HepG2 (cell line): ENCODE measurements around the gene MTFR1L. TPM values are rescaled to one million over a fixed set of nuclear protein-coding genes. Genes with fewer than 3 reads are reported as not detected.

Source experiments
- ATAC-seq: fragments of 200-7000 bp; cut with Tn5 transposase; 3 replicates; pipeline ENCODE4 v1.9.1; 2020; ENCODE audit warnings: mild to moderate bottlenecking, moderate library complexity
- BruUV-seq: library from RNA; stranded (reverse); fragments of 400-500 nt; replicated peaks from 2 replicates; lab custom pipeline; 2021; lab: Mats Ljungman, UMichigan
- CTCF ChIA-PET: fragments of 300-600 bp; formaldehyde crosslinking; extraction: SDS; loops from one replicate; lab custom pipeline; 2021; ENCODE audit warnings: low total read pairs, inconsistent platforms, low intra/inter-chr PET ratio; lab: Yijun Ruan, JAX
- POLR2A ChIA-PET: fragments of 350-600 bp; sonication (Branson Sonifier 250); formaldehyde crosslinking; loops from one replicate; lab custom pipeline; 2020; ENCODE audit warnings: antibody characterized with exemption, inconsistent platforms; lab: Yijun Ruan, JAX
- DNase-seq: peaks from one replicate; pipeline ENCODE4 v3.0.0-alpha.2; 2015; ENCODE audit warnings: low spot score
- FAIRE-seq: peaks from 3 replicates; lab custom pipeline; 2011; peaks lifted over from hg19 to GRCh38; lab: Jason Lieb, UNC
- H2AFZ ChIP-seq: one replicate; pipeline ENCODE4 v1.6.1; 2011; ENCODE audit warnings: low read length, inconsistent platforms
- H3K27ac ChIP-seq: fragments of 300-600 bp; 3 replicates; pipeline ENCODE4 v1.8.0; 2011; ENCODE audit warnings: mixed run types, mild to moderate bottlenecking, mixed read lengths, low read length, inconsistent platforms; ENCODE audit not compliant: insufficient read depth; ENCODE audit errors: extremely low read length
- H3K27me3 ChIP-seq, 2 experiments: fragments of 200-600 bp in 1 of 2; 2 replicates in 1 of 2; 3 replicates in 1 of 2; pipeline versions ENCODE4 v1.6.0 to v1.8.0; 2011; ENCODE audit warnings: low read length in 2 of 2, mild to moderate bottlenecking in 2 of 2, moderate library complexity in 2 of 2, inconsistent platforms in 1 of 2; ENCODE audit not compliant: insufficient read depth in 2 of 2, control insufficient read depth in 1 of 2
- H3K36me3 ChIP-seq, 2 experiments: fragments of 200-600 bp in 1 of 2; replicated peaks in 1 of 2; 2 replicates in 1 of 2; 3 replicates in 1 of 2; pipeline versions ENCODE4 v1.5.1 to v1.8.0; 2011; ENCODE audit warnings: low read length in 2 of 2, inconsistent platforms in 1 of 2; ENCODE audit not compliant: insufficient read depth in 2 of 2, control insufficient read depth in 1 of 2
- H3K4me1 ChIP-seq: 2 replicates; pipeline ENCODE4 v1.5.1; 2012; ENCODE audit warnings: low read length, inconsistent platforms; ENCODE audit not compliant: insufficient read depth
- H3K4me2 ChIP-seq: 2 replicates; pipeline ENCODE4 v1.6.0; 2011; ENCODE audit warnings: low read depth, low read length, inconsistent platforms
- H3K4me3 ChIP-seq, 3 experiments: fragments of 200-600 bp in 1 of 3; sonication (generic), shearing (Covaris generic) in 1 of 3; replicated peaks in 1 of 3; 2 replicates each; pipeline ENCODE4 v1.5.1; 2011 to 2016; ENCODE audit warnings: low read length in 3 of 3, inconsistent platforms in 2 of 3, low read depth in 2 of 3, mild to moderate bottlenecking in 2 of 3, control low read depth in 1 of 3, mixed read lengths in 1 of 3; ENCODE audit not compliant: insufficient read depth in 1 of 3
- H3K79me2 ChIP-seq: one replicate; pipeline ENCODE4 v1.6.1; 2011; ENCODE audit warnings: low read length, inconsistent platforms; ENCODE audit not compliant: insufficient read depth
- H3K9ac ChIP-seq: 2 replicates; pipeline ENCODE4 v1.6.0; 2011; ENCODE audit warnings: mild to moderate bottlenecking, low read depth, low read length, inconsistent platforms; ENCODE audit not compliant: insufficient read depth
- H3K9me3 ChIP-seq: 2 replicates; pipeline ENCODE4 v1.5.1; 2012; ENCODE audit warnings: mild to moderate bottlenecking, low read length
- H4K20me1 ChIP-seq: 2 replicates; pipeline ENCODE4 v1.6.0; 2011; ENCODE audit warnings: inconsistent platforms, mild to moderate bottlenecking, low read length, moderate library complexity; ENCODE audit not compliant: insufficient read depth
- ADNP ChIP-seq: sonication (generic); formaldehyde crosslinking; IDR thresholded peaks from 2 replicates; pipeline ENCODE4 v1.4.0; 2020; ENCODE audit warnings: missing genetic modification reagents
- ATRX ChIP-seq: sonication (generic); formaldehyde crosslinking; IDR thresholded peaks from 2 replicates; pipeline ENCODE4 v1.4.0; 2020; ENCODE audit warnings: missing genetic modification reagents, borderline replicate concordance
- CBFB ChIP-seq: sonication (generic); formaldehyde crosslinking; IDR thresholded peaks from 2 replicates; pipeline ENCODE4 v1.4.0; 2020; ENCODE audit warnings: missing genetic modification reagents
- RARA ChIP-seq: IDR thresholded peaks from 2 replicates; pipeline ENCODE4 v1.6.1; 2016; ENCODE audit warnings: missing genetic modification reagents, missing compliant biosample characterization
- SALL1 ChIP-seq: sonication (generic); formaldehyde crosslinking; IDR thresholded peaks from 2 replicates; pipeline ENCODE4 v1.8.0; 2022; ENCODE audit warnings: mild to moderate bottlenecking, missing genetic modification reagents
- SOX13 ChIP-seq, 3 experiments: fragments of 450-650 bp in 1 of 3; sonication (generic) in 1 of 3; formaldehyde crosslinking in 1 of 3; IDR thresholded peaks in 2 of 3; conservative IDR thresholded peaks in 1 of 3; 2 replicates each; pipeline versions ENCODE4 v1.5.0 to v1.6.1; 2016 to 2020; ENCODE audit warnings: antibody characterized with exemption in 1 of 3, mild to moderate bottlenecking in 1 of 3, missing compliant biosample characterization in 1 of 3, missing genetic modification reagents in 1 of 3, moderate library complexity in 1 of 3
- ZNF510 ChIP-seq: sonication (generic); formaldehyde crosslinking; IDR thresholded peaks from 2 replicates; pipeline ENCODE4 v1.4.0; 2020; ENCODE audit warnings: low read depth, mild to moderate bottlenecking, missing genetic modification reagents
- WGBS: methylation state at CpG from one replicate; pipeline ENCODE4 v1.1.6; 2017; ENCODE audit warnings: low lambda C conversion rate; 5-methylcytosine and 5-hydroxymethylcytosine counted together
- in situ Hi-C: cut with HindIII; loops from 2 replicates; pipeline ENCODE4 v1.10.0; 2017; ENCODE audit warnings: low pct_unique_long_range_greater_than_20kb; ENCODE audit not compliant: extremely low pct_ligation_motif_present
- intact Hi-C: fragments of 100-400 bp; cut with micrococcal nuclease; formaldehyde crosslinking; loops from one replicate; pipeline ENCODE4 v1.10.0; 2022; ENCODE audit not compliant: unreplicated experiment
- polyA plus RNA-seq, 8 experiments: library from polyadenylated mRNA; depleted of rRNA in 3 of 8; stranded (reverse) in 7 of 8; unstranded in 1 of 8; fragments of >200 nt; fragmentation: Illumina TruSeq in 4 of 8; extraction: Trizol in 4 of 8; gene quantifications; 2 replicates each; pipeline versions ENCODE4 v1.2.1 to v1.2.3, GENCODE V29; 2011 to 2016; ENCODE audit warnings: low read depth in 4 of 8, missing spikeins in 1 of 8, mixed read lengths in 1 of 8; ENCODE audit not compliant: insufficient read depth in 1 of 8
- total RNA-seq, 5 experiments: library from RNA; depleted of rRNA; stranded (reverse); fragments of >200 nt; fragmentation: Illumina TruSeq; extraction: Trizol; gene quantifications; 2 replicates each; pipeline ENCODE4 v1.2.3, GENCODE V29; 2016; ENCODE audit warnings: low read depth in 1 of 5
- TF ChIP-seq, protein P1 (sequence below): IDR thresholded peaks from 2 replicates; pipeline ENCODE4 v1.6.1; 2016; ENCODE audit warnings: mild to moderate bottlenecking, missing biosample characterization, missing genetic modification reagents
- TF ChIP-seq, protein P2 (sequence below): sonication (generic); formaldehyde crosslinking; IDR thresholded peaks from 2 replicates; pipeline ENCODE4 v1.5.1; 2020; ENCODE audit warnings: mild to moderate bottlenecking, missing genetic modification reagents, borderline replicate concordance
- TF ChIP-seq, protein P3 (sequence below): sonication (generic); formaldehyde crosslinking; IDR thresholded peaks from 2 replicates; pipeline ENCODE4 v1.4.0; 2020; ENCODE audit warnings: mild to moderate bottlenecking, missing genetic modification reagents
- TF ChIP-seq, protein P4 (sequence below): sonication (generic); formaldehyde crosslinking; IDR thresholded peaks from 2 replicates; pipeline ENCODE4 v1.5.1; 2020; ENCODE audit warnings: mild to moderate bottlenecking, moderate library complexity, missing genetic modification reagents
- TF ChIP-seq, protein P5 (sequence below): sonication (generic); formaldehyde crosslinking; IDR thresholded peaks from 2 replicates; pipeline ENCODE4 v1.4.0; 2020; ENCODE audit warnings: missing genetic modification reagents, low read depth, mild to moderate bottlenecking, borderline replicate concordance
- TF ChIP-seq, protein P6 (sequence below): sonication (generic); formaldehyde crosslinking; IDR thresholded peaks from 2 replicates; pipeline ENCODE4 v1.5.1; 2020; ENCODE audit warnings: missing genetic modification reagents, mild to moderate bottlenecking, borderline replicate concordance

The MTFR1L gene
- total and polyA plus RNA-seq, 2 of the 13 experiments (the other 11 are each of a cell fraction or from before 2014, with no cell fraction given), result 38.0 to 55.7 TPM

DNA sequence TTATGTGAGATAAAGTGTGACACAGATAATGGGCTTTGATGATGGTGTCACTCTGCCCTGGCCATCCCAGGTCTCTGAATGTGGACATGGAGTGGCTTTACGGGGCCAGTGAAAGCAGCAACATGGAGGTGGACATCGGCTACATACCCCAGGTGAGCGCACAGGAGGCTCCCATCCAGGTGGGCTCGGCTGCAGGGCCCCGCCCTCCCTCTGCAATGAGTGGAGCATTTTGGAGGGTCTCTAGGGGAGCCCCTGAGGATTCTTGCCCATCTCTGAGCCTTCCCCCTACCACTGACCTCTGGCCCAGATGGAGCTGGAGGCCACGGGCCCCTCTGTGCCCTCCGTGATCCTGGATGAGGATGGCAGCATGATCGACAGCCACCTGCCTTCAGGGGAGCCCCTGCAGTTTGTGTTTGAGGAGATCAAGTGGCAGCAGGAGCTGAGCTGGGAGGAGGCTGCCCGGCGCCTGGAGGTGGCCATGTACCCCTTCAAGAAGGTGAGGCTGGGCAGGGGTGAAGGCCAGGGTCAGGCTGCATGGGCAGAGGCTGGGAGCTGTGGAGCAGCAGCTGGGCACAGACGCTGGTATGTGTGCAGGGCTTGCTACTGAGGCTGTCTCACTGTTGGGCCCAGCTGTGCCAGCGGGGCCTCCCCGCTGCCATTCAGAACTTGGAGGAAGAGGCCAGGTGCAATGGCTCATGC lies 8.2 kb upstream of the MTFR1L start:
- WGBS, result 97% methylated on average over 4 of the region's 13 CpGs
- Histone ChIP-seq H3K4me2 (no peak overlapping the region), H3K9me3 (no peaks in the 10 kb centered on the region), H3K4me3 (no peak overlapping the region), H3K27me3 (no peaks in the 10 kb centered on the region), H3K4me1 (no peaks in the 10 kb centered on the region), H2AFZ (no peak overlapping the region), H3K27ac (no peak overlapping the region), H4K20me1 (no peaks in the 10 kb centered on the region), H3K9ac (no peak overlapping the region), H3K79me2 (no peaks in the 10 kb centered on the region), H3K36me3 (no peaks in the 10 kb centered on the region)
- FAIRE-seq (no peak), ATAC-seq (no peak), DNase-seq (no peak)
- CTCF ChIA-PET, result interaction anchor here (1.2 to 2.2 kb wide), 3 partner anchors 15 to 308 kb away, joined by 3 to 9 read pairs (median 5); no protein-coding TSS in a partner anchor
- in situ Hi-C loops (loop anchor here (25.0 kb wide), 1 partner anchor 199 kb away; the partner anchor contains the start of gene MAN1C1), intact Hi-C loops (no loop called here)
- BruUV-seq, result no TSS peak
- POLR2A ChIA-PET, result interaction anchor here (0.7 to 2.5 kb wide), 2 partner anchors 8 to 9 kb away, joined by 4 to 10 read pairs; partner anchors contain the start of gene MTFR1L
- TF ChIP-seq, protein P1, sequence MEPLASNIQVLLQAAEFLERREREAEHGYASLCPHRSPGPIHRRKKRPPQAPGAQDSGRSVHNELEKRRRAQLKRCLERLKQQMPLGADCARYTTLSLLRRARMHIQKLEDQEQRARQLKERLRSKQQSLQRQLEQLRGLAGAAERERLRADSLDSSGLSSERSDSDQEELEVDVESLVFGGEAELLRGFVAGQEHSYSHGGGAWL (CRISPR knock-in tag), result no peak
- TF ChIP-seq CBFB (CRISPR knock-in tag), result no peak
- TF ChIP-seq, protein P2, sequence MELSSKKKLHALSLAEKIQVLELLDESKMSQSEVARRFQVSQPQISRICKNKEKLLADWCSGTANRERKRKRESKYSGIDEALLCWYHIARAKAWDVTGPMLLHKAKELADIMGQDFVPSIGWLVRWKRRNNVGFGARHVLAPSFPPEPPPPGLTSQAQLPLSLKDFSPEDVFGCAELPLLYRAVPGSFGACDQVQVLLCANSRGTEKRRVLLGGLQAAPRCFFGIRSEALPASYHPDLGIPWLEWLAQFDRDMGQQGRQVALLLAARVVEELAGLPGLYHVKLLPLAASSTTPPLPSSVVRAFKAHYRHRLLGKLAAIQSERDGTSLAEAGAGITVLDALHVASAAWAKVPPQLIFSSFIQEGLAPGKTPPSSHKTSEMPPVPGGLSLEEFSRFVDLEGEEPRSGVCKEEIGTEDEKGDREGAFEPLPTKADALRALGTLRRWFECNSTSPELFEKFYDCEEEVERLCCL (CRISPR knock-in tag), result no peak
- no peak for TF ChIP-seq ZNF510 (CRISPR knock-in tag)
- TF ChIP-seq SALL1 (CRISPR knock-in tag), result no peak
- TF ChIP-seq, protein P3, sequence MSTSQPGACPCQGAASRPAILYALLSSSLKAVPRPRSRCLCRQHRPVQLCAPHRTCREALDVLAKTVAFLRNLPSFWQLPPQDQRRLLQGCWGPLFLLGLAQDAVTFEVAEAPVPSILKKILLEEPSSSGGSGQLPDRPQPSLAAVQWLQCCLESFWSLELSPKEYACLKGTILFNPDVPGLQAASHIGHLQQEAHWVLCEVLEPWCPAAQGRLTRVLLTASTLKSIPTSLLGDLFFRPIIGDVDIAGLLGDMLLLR (CRISPR knock-in tag), result no peak
- TF ChIP-seq, protein P4, sequence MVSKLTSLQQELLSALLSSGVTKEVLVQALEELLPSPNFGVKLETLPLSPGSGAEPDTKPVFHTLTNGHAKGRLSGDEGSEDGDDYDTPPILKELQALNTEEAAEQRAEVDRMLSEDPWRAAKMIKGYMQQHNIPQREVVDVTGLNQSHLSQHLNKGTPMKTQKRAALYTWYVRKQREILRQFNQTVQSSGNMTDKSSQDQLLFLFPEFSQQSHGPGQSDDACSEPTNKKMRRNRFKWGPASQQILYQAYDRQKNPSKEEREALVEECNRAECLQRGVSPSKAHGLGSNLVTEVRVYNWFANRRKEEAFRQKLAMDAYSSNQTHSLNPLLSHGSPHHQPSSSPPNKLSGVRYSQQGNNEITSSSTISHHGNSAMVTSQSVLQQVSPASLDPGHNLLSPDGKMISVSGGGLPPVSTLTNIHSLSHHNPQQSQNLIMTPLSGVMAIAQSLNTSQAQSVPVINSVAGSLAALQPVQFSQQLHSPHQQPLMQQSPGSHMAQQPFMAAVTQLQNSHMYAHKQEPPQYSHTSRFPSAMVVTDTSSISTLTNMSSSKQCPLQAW, result no peak
- no peak for TF ChIP-seq SOX13 (IDR thresholded peaks at IDR 0.05)
- TF ChIP-seq SOX13 (CRISPR knock-in tag; conservative IDR thresholded peaks at IDR 0.05 in 1 of 2, IDR thresholded peaks at IDR 0.05 in 1 of 2), result no peak
- no peak for TF ChIP-seq RARA
- TF ChIP-seq ATRX (CRISPR knock-in tag), result no peak
- no peak for TF ChIP-seq ADNP
- TF ChIP-seq, protein P5, sequence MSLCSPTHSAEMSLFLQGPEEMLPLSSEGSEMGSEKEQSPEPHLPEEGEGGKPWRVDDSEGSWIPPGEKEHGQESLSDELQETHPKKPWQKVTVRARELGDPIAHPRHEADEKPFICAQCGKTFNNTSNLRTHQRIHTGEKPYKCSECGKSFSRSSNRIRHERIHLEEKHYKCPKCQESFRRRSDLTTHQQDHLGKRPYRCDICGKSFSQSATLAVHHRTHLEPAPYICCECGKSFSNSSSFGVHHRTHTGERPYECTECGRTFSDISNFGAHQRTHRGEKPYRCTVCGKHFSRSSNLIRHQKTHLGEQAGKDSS (CRISPR knock-in tag), result no peak
- TF ChIP-seq, protein P6, sequence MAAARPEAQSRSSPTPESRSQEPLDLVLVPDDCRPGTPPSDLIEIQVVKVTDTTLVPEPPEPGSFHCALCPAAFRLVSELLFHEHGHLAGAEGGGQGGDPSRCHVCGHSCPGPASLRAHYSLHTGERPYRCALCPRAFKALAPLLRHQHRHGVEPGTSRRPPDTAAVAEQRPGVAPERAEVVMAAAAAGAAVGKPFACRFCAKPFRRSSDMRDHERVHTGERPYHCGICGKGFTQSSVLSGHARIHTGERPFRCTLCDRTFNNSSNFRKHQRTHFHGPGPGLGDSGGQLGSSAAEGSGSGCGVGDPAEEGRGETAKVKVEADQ (CRISPR knock-in tag), result no peak
